H9 (cell line): ENCODE results near the gene WFIKKN2. TPM values are rescaled to one million over a fixed set of nuclear protein-coding genes. Genes with fewer than 3 reads are reported as not detected.

Experiments used
- DNase-seq: peaks from one replicate; pipeline ENCODE4 v3.0.0-alpha.2; 2017
- H2AFZ ChIP-seq: one replicate; pipeline ENCODE4 v1.6.1; 2013; ENCODE audit warnings: mild to moderate bottlenecking, low read length, control low read depth, moderate library complexity
- H2AK5ac ChIP-seq: 2 replicates; pipeline ENCODE4 v1.6.1; 2013; ENCODE audit warnings: low read length, control low read depth, mixed read lengths; ENCODE audit not compliant: insufficient read length
- H2BK120ac ChIP-seq: one replicate; pipeline ENCODE4 v1.6.1; 2013; ENCODE audit warnings: low read depth, mild to moderate bottlenecking, low read length, control low read depth, inconsistent platforms; ENCODE audit not compliant: poor library complexity, severe bottlenecking
- H2BK12ac ChIP-seq: 2 replicates; pipeline ENCODE4 v1.6.1; 2013; ENCODE audit warnings: low read length, control low read depth, mixed read lengths, low read depth; ENCODE audit not compliant: insufficient read length
- H2BK15ac ChIP-seq: 2 replicates; pipeline ENCODE4 v1.6.1; 2013; ENCODE audit warnings: low read depth, low read length, control low read depth
- H2BK20ac ChIP-seq: one replicate; pipeline ENCODE4 v1.6.1; 2013; ENCODE audit warnings: low read depth, mild to moderate bottlenecking, low read length, control low read depth, inconsistent platforms; ENCODE audit not compliant: poor library complexity, severe bottlenecking
- H2BK5ac ChIP-seq: 2 replicates; pipeline ENCODE4 v1.6.1; 2013; ENCODE audit warnings: low read length, control low read depth, mixed read lengths; ENCODE audit not compliant: insufficient read length
- H3K14ac ChIP-seq: 2 replicates; pipeline ENCODE4 v1.6.1; 2013; ENCODE audit warnings: low read length, control low read depth; ENCODE audit not compliant: insufficient read depth
- H3K18ac ChIP-seq: 2 replicates; pipeline ENCODE4 v1.6.1; 2013; ENCODE audit warnings: low read depth, mild to moderate bottlenecking, mixed read lengths, low read length, control low read depth; ENCODE audit not compliant: insufficient read length
- H3K23ac ChIP-seq: 2 replicates; pipeline ENCODE4 v1.6.1; 2013; ENCODE audit warnings: low read length, control low read depth, mixed read lengths, low read depth; ENCODE audit not compliant: insufficient read length
- H3K23me2 ChIP-seq: 2 replicates; pipeline ENCODE4 v1.6.1; 2013; ENCODE audit warnings: low read depth, mild to moderate bottlenecking, mixed read lengths, low read length, control low read depth; ENCODE audit not compliant: insufficient read length, poor library complexity, severe bottlenecking
- H3K27ac ChIP-seq: 2 replicates; pipeline ENCODE4 v1.5.1; 2013; ENCODE audit warnings: low read length, control low read depth, mixed read lengths, low read depth; ENCODE audit not compliant: insufficient read length
- H3K27me3 ChIP-seq: 2 replicates; pipeline ENCODE4 v1.6.1; 2013; ENCODE audit warnings: low read length, control low read depth, inconsistent platforms; ENCODE audit not compliant: insufficient read depth
- H3K4ac ChIP-seq: 2 replicates; pipeline ENCODE4 v1.6.1; 2013; ENCODE audit warnings: low read depth, mild to moderate bottlenecking, control low read depth, inconsistent platforms, low read length, moderate library complexity
- H3K4me1 ChIP-seq: 2 replicates; pipeline ENCODE4 v1.6.1; 2013; ENCODE audit warnings: low read length, control low read depth, inconsistent platforms; ENCODE audit not compliant: insufficient read depth
- H3K4me2 ChIP-seq: 2 replicates; pipeline ENCODE4 v1.6.1; 2013; ENCODE audit warnings: low read length, control low read depth, mixed read lengths; ENCODE audit not compliant: insufficient read length, insufficient read depth
- H3K56ac ChIP-seq: 2 replicates; pipeline ENCODE4 v1.6.1; 2013; ENCODE audit warnings: low read depth, mild to moderate bottlenecking, mixed read lengths, low read length, control low read depth; ENCODE audit not compliant: insufficient read length
- H3K79me1 ChIP-seq: 2 replicates; pipeline ENCODE4 v1.6.1; 2013; ENCODE audit warnings: low read depth, mild to moderate bottlenecking, moderate library complexity, low read length, control low read depth, inconsistent platforms; ENCODE audit not compliant: insufficient read depth, poor library complexity, severe bottlenecking
- H3K79me2 ChIP-seq: 2 replicates; pipeline ENCODE4 v1.6.1; 2013; ENCODE audit warnings: low read length, control low read depth, inconsistent platforms; ENCODE audit not compliant: insufficient read depth
- H3K9ac ChIP-seq: 2 replicates; pipeline ENCODE4 v1.6.1; 2013; ENCODE audit warnings: low read length, control low read depth, mixed read lengths; ENCODE audit not compliant: insufficient read length; ENCODE audit errors: extremely low read depth
- H3K9me3 ChIP-seq: one replicate; pipeline ENCODE4 v1.6.1; 2013; ENCODE audit warnings: low read depth, low read length, inconsistent platforms; ENCODE audit not compliant: control insufficient read depth
- H3T11ph ChIP-seq: one replicate; pipeline ENCODE4 v1.6.1; 2013; ENCODE audit warnings: mild to moderate bottlenecking, low read length, control low read depth, inconsistent platforms
- H4K20me1 ChIP-seq: one replicate; pipeline ENCODE4 v1.6.1; 2013; ENCODE audit not compliant: control insufficient read depth, insufficient read length, insufficient read depth
- H4K5ac ChIP-seq: 2 replicates; pipeline ENCODE4 v1.6.1; 2013; ENCODE audit warnings: low read depth, mild to moderate bottlenecking, mixed read lengths, low read length, control low read depth; ENCODE audit not compliant: insufficient read length
- H4K8ac ChIP-seq: replicated peaks from 2 replicates; pipeline ENCODE4 v1.6.1; 2013; ENCODE audit warnings: low read length, control low read depth, mixed read lengths, low read depth; ENCODE audit not compliant: insufficient read length
- H4K91ac ChIP-seq: 2 replicates; pipeline ENCODE4 v1.6.1; 2013; ENCODE audit warnings: low read depth, mild to moderate bottlenecking, moderate library complexity, mixed read lengths, low read length, control low read depth; ENCODE audit not compliant: insufficient read length
- H3K27ac Mint-ChIP-seq, 3 experiments: 2 replicates in 2 of 3; 3 replicates in 1 of 3; pipeline ENCODE4 v1.8.0; 2020 to 2021; ENCODE audit warnings: mixed read lengths in 3 of 3, mild to moderate bottlenecking in 1 of 3, moderate library complexity in 1 of 3
- H3K27me3 Mint-ChIP-seq: 2 replicates; pipeline ENCODE4 v1.8.0; 2021; ENCODE audit warnings: low read depth, mild to moderate bottlenecking, moderate library complexity, mixed read lengths
- H3K36me3 Mint-ChIP-seq, 3 experiments: 2 replicates in 2 of 3; 3 replicates in 1 of 3; pipeline ENCODE4 v1.8.0; 2020 to 2021; ENCODE audit warnings: low read depth in 3 of 3, mixed read lengths in 3 of 3; ENCODE audit not compliant: insufficient read depth in 1 of 3
- H3K4me1 Mint-ChIP-seq, 2 experiments: 2 replicates each; pipeline ENCODE4 v1.8.0; 2020; ENCODE audit warnings: mixed read lengths in 2 of 2
- H3K4me3 Mint-ChIP-seq, 2 experiments: 2 replicates in 1 of 2; 3 replicates in 1 of 2; pipeline ENCODE4 v1.8.0; 2020 to 2021; ENCODE audit warnings: mild to moderate bottlenecking in 2 of 2, mixed read lengths in 2 of 2, moderate library complexity in 1 of 2
- H3K9me3 Mint-ChIP-seq, 2 experiments: 2 replicates in 1 of 2; 3 replicates in 1 of 2; pipeline ENCODE4 v1.8.0; 2020; ENCODE audit warnings: mild to moderate bottlenecking in 2 of 2, mixed read lengths in 2 of 2, moderate library complexity in 1 of 2
- WGBS: extraction: QIAGEN DNeasy Blood & Tissue Kit; methylation state at CpG from one replicate; pipeline ENCODE4 v1.1.7; 2013; ENCODE audit warnings: missing lambda C conversion rate, low lambda C conversion rate, mixed read lengths; ENCODE audit not compliant: insufficient read length; ENCODE audit errors: extremely low coverage; 5-methylcytosine and 5-hydroxymethylcytosine counted together
- total RNA-seq: library from RNA; stranded (reverse); gene quantifications from 2 replicates; pipeline ENCODE4 v1.2.1, GENCODE V29; 2021
- TF ChIP-seq, protein P1 (sequence below): fragments of 200-600 bp; sonication (generic); conservative IDR thresholded peaks from 3 replicates; pipeline ENCODE4 v1.8.0; 2021; ENCODE audit warnings: antibody characterized with exemption, mild to moderate bottlenecking

Gene WFIKKN2
- total RNA-seq, 1 experiment from 2014 or later = 1.1 TPM

GRCh38 chr17:50845240-50846147, 10.1 kb downstream of the WFIKKN2 start:
- Histone ChIP-seq H3K23ac (no peak overlapping the region), H3K27me3 (no peaks in the 10 kb centered on the region), H4K91ac (no peak overlapping the region), H4K8ac (no peak overlapping the region), H3K79me2 (no peaks in the 10 kb centered on the region), H2BK15ac (no peak overlapping the region), H3K9me3 (no peaks in the 10 kb centered on the region), H3K4me2 (no peak overlapping the region), H3K79me1 (no peaks in the 10 kb centered on the region), H2AFZ (no peak overlapping the region), H4K5ac (no peak overlapping the region), H2BK20ac (no peak overlapping the region), H3K9ac (no peak overlapping the region), H2BK5ac (no peak overlapping the region), H2BK12ac (no peak overlapping the region), H3T11ph (no peak overlapping the region), H3K27ac (no peak overlapping the region), H3K18ac (no peak overlapping the region), H3K4ac (no peak overlapping the region), H3K23me2 (no peaks in the 10 kb centered on the region), H2AK5ac (no peak overlapping the region), H4K20me1 (no peaks in the 10 kb centered on the region), H2BK120ac (no peak overlapping the region), H3K14ac (no peak overlapping the region; the same call in 1 of the 2 replicates), H3K4me1 (no peaks in the 10 kb centered on the region), H3K56ac (no peak overlapping the region)
- no CpG with 5 or more reads among the region's 12 CpGs for WGBS
- Mint-ChIP-seq H3K9me3 (no peaks in the 10 kb centered on the region), H3K4me1 (peaks cover 14 to 15% of the 10 kb centered on the region in 2 experiments), H3K27me3 (no peaks in the 10 kb centered on the region), H3K36me3 (no peaks in the 10 kb centered on the region), H3K27ac (peak overlapping the region in 1 of 3 experiments; percentile 49; a peak in 1 of 7 replicates), H3K4me3 (no peak overlapping the region)
- TF ChIP-seq, protein P1, sequence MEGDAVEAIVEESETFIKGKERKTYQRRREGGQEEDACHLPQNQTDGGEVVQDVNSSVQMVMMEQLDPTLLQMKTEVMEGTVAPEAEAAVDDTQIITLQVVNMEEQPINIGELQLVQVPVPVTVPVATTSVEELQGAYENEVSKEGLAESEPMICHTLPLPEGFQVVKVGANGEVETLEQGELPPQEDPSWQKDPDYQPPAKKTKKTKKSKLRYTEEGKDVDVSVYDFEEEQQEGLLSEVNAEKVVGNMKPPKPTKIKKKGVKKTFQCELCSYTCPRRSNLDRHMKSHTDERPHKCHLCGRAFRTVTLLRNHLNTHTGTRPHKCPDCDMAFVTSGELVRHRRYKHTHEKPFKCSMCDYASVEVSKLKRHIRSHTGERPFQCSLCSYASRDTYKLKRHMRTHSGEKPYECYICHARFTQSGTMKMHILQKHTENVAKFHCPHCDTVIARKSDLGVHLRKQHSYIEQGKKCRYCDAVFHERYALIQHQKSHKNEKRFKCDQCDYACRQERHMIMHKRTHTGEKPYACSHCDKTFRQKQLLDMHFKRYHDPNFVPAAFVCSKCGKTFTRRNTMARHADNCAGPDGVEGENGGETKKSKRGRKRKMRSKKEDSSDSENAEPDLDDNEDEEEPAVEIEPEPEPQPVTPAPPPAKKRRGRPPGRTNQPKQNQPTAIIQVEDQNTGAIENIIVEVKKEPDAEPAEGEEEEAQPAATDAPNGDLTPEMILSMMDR = no peak
- peak; percentile 36 for DNase-seq
